ENCODE measurements around the gene FKBP11.

The FKBP11 gene

GRCh38 chr12:48925304-48926011 is at the start of gene FKBP11:
FKBP11 (minus strand) TSS chr12:48925492; CDS start chr12:48925428, 64 bp downstream.
- peak within 1 kb of the TSS; percentile 91 for H3K4me3 ChIP-seq (replicated peaks; ENCODE audit: low read depth, low read length)
- no peak for DNase-seq (ENCODE audit: extremely low read depth, low read depth)
- TF ChIP-seq CTCF (IDR thresholded peaks at IDR 0.05; ENCODE audit: low read depth, low read length, missing control alignments) = no peak

- peak; percentile 42 for TF ChIP-seq CTCF (IDR thresholded peaks at IDR 0.05; ENCODE audit: low read depth, low read length, missing control alignments)
- no peak for DNase-seq (ENCODE audit: extremely low read depth, low read depth)
- no peak overlapping the region for H3K4me3 ChIP-seq (replicated peaks; ENCODE audit: low read depth, low read length)
Observed at GRCh38 chr12:48973941-48974673, 48.8 kb upstream of the FKBP11 start.

GRCh38 chr12:48973531-48973930 is 48.2 kb upstream of the FKBP11 start:
- no peak for TF ChIP-seq CTCF (IDR thresholded peaks at IDR 0.05; ENCODE audit: low read depth, low read length, missing control alignments)
- no peak overlapping the region for H3K4me3 ChIP-seq (replicated peaks; ENCODE audit: low read depth, low read length)
- no peak for DNase-seq (ENCODE audit: extremely low read depth, low read depth)

- DNase-seq (ENCODE audit: extremely low read depth, low read depth) = no peak
- no peak for TF ChIP-seq CTCF (IDR thresholded peaks at IDR 0.05; ENCODE audit: low read depth, low read length, missing control alignments)
- no peak overlapping the region for H3K4me3 ChIP-seq (replicated peaks; ENCODE audit: low read depth, low read length)
Observed at GRCh38 chr12:48972952-48973483, 47.7 kb upstream of the FKBP11 start.

GRCh38 chr12:48972213-48972951 is 47.1 kb upstream of the FKBP11 start:
- DNase-seq (ENCODE audit: extremely low read depth, low read depth) = no peak
- no peak for TF ChIP-seq CTCF (IDR thresholded peaks at IDR 0.05; ENCODE audit: low read depth, low read length, missing control alignments)
- no peak overlapping the region for H3K4me3 ChIP-seq (replicated peaks; ENCODE audit: low read depth, low read length)

- no peak for DNase-seq (ENCODE audit: extremely low read depth, low read depth)
- TF ChIP-seq CTCF (IDR thresholded peaks at IDR 0.05; ENCODE audit: low read depth, low read length, missing control alignments) = no peak
- H3K4me3 ChIP-seq (replicated peaks; ENCODE audit: low read depth, low read length) = peak overlapping the region; percentile 35
Observed at GRCh38 chr12:48970702-48971334, 45.5 kb upstream of the FKBP11 start.
